NCI-H345 treated with DMSO at 0.1 percent for 48 hours (cell line): ENCODE data around the gene BPGM.
"Not testable (repeated sequence)": the region's sequence is repeated elsewhere in the genome, so short reads cannot be mapped to it uniquely, and the experiment has no call there.

Experiments used
- DNase-seq: peaks from one replicate; lab custom pipeline; 2025; ENCODE audit not compliant: unreplicated experiment; lab: John Stamatoyannopoulos, UW

The BPGM gene

GRCh38 chr7:134630893-134631292, 15.8 kb upstream of the BPGM start:
- DNase-seq: no peak

- DNase-seq: no peak
These were observed 14.6 kb upstream of the BPGM start for GRCh38 chr7:134632052-134632451.

- DNase-seq: no peak
These were observed 13.6 kb upstream of the BPGM start for GRCh38 chr7:134632937-134633540.

GRCh38 chr7:134636008-134636449, 10.6 kb upstream of the BPGM start:
- no peak for DNase-seq

GRCh38 chr7:134637441-134637840, 9.2 kb upstream of the BPGM start:
- no peak for DNase-seq

- no peak for DNase-seq
These were observed 8.5 kb upstream of the BPGM start for GRCh38 chr7:134637934-134638719.

GRCh38 chr7:134639061-134639460, 7.6 kb upstream of the BPGM start:
- no peak for DNase-seq

GRCh38 chr7:134639683-134640279, 6.9 kb upstream of the BPGM start:
- no peak for DNase-seq

- no peak for DNase-seq
These were observed 5.6 kb upstream of the BPGM start for GRCh38 chr7:134640842-134641715.

GRCh38 chr7:134641981-134642380, 4.7 kb upstream of the BPGM start:
- DNase-seq: not testable (repeated sequence)

GRCh38 chr7:134643131-134643530, 3.5 kb upstream of the BPGM start:
- DNase-seq: no peak

GRCh38 chr7:134645478-134645877, 1.2 kb upstream of the BPGM start:
- no peak for DNase-seq

- DNase-seq: no peak
These were observed 718 bp upstream of the BPGM start for GRCh38 chr7:134645935-134646334.

- no peak for DNase-seq
These were observed 1.8 kb downstream of the BPGM start for GRCh38 chr7:134648456-134648855.

GRCh38 chr7:134649226-134649775, 2.6 kb downstream of the BPGM start:
- no peak for DNase-seq

- no peak for DNase-seq
These were observed 5.3 kb downstream of the BPGM start for GRCh38 chr7:134651991-134652390.

GRCh38 chr7:134654104-134654775, 7.6 kb downstream of the BPGM start:
- DNase-seq: no peak

- DNase-seq: no peak
These were observed 10.9 kb downstream of the BPGM start for GRCh38 chr7:134657526-134657925.

GRCh38 chr7:134660242-134660785, 13.7 kb downstream of the BPGM start:
- no peak for DNase-seq

- DNase-seq: no peak
These were observed 14.3 kb downstream of the BPGM start for GRCh38 chr7:134660961-134661376.
